A549 treated with CpdA at 1 μM for 4 hours (cell line): ENCODE measurements around the gene ZNF880. TPM values are rescaled to one million over a fixed set of nuclear protein-coding genes. Genes with fewer than 3 reads are reported as not detected.

Experiments
- total RNA-seq: library from RNA; stranded (reverse); fragments of 200-300 nt; extraction: Qiagen RNA extraction; gene quantifications from 5 replicates; pipeline ENCODE4 v1.2.3, GENCODE V29; 2022; ENCODE audit warnings: low read depth

The ZNF880 gene
- total RNA-seq = 0.89 to 1.4 TPM (median 1.1 TPM) in 5 replicates

GRCh38 chr19:52369559-52370340 lies at the start of gene ZNF880:
Gene ZNF880 (plus strand): TSS chr19:52369923. CDS start chr19:52369966, 43 bp downstream.

GRCh38 chr19:52336117-52336790 lies 33.5 kb upstream of the ZNF880 start, which contains the start of gene ZNF610:
Gene ZNF610 (plus strand): TSS chr19:52336243. CDS start chr19:52349173, 12,930 bp downstream.

GRCh38 chr19:52397310-52398080 lies 27.8 kb downstream of the ZNF880 start, which contains the start of gene ZNF528:
Gene ZNF528 (plus strand): TSS chr19:52397849. CDS start chr19:52402014, 4,165 bp downstream.

GRCh38 chr19:52428937-52429336 lies 59.2 kb downstream of the ZNF880 start, which contains the start of gene ZNF534:
Gene ZNF534 (plus strand): TSS chr19:52429148. CDS start chr19:52431475, 2,327 bp downstream.

Other genes starting within 250 kb of the ZNF880 start
- gene ZNF616, start 230.0 kb upstream of the ZNF880 start, total RNA-seq = 0.48 to 1.0 TPM (median 0.86 TPM) in 5 replicates
- 0.73 to 1.0 TPM (median 0.92 TPM) in 5 replicates for gene ZNF836, start 198.3 kb upstream of the ZNF880 start, total RNA-seq
- gene PPP2R1A, start 179.9 kb upstream of the ZNF880 start, total RNA-seq = 169 to 313 TPM (median 298 TPM) in 5 replicates
- gene ZNF766, start 100.3 kb upstream of the ZNF880 start, total RNA-seq = 6.5 to 11.9 TPM (median 8.5 TPM) in 5 replicates
- 7.5 to 20.9 TPM (median 18.0 TPM) in 5 replicates for gene ZNF480, start 72.8 kb upstream of the ZNF880 start, total RNA-seq
- not detected in 5 replicates for gene ZNF610, start 33.7 kb upstream of the ZNF880 start, total RNA-seq
- 0.15 to 0.50 TPM (median 0.31 TPM) in 5 replicates for gene ZNF528, start 27.9 kb downstream of the ZNF880 start, total RNA-seq
- gene ZNF534, start 59.2 kb downstream of the ZNF880 start, total RNA-seq = not detected in 5 replicates
- gene ZNF578, start 83.6 kb downstream of the ZNF880 start, total RNA-seq = not detected in 5 replicates
- gene ZNF808, start 157.7 kb downstream of the ZNF880 start, total RNA-seq = 0.03 to 0.65 TPM (median 0.17 TPM) in 4 of 5 replicates, not detected in the other
- 0.04 to 0.17 TPM (median 0.14 TPM) in 4 of 5 replicates, not detected in the other for gene ZNF701, start 200.4 kb downstream of the ZNF880 start, total RNA-seq